Activated T-helper 1 cell treated with Interleukin-2 at 50 U/mL for 16 hours (primary cell): ENCODE results near the gene GPR15.

Source experiments
- DNase-seq: peaks from one replicate; pipeline ENCODE4 v3.0.0-alpha.2; 2020; ENCODE audit warnings: low read depth

GPR15 gene

GRCh38 chr3:98530676-98531075 lies 1.1 kb upstream of the GPR15 start:
- no peak for DNase-seq

GRCh38 chr3:98532275-98532637 lies 478 bp downstream of the GPR15 start:
- DNase-seq = no peak

- DNase-seq = no peak
These were observed 1.2 kb downstream of the GPR15 start for GRCh38 chr3:98532709-98533571.

- no peak for DNase-seq
These were observed 2.4 kb downstream of the GPR15 start for GRCh38 chr3:98534168-98534567.

GRCh38 chr3:98534734-98535133 lies 3.0 kb downstream of the GPR15 start:
- DNase-seq = no peak

- DNase-seq = no peak
These were observed 4.8 kb downstream of the GPR15 start for GRCh38 chr3:98536456-98537017.

GRCh38 chr3:98540346-98540745 lies 8.6 kb downstream of the GPR15 start:
- DNase-seq = no peak

GRCh38 chr3:98541695-98542094 lies 9.9 kb downstream of the GPR15 start:
- no peak for DNase-seq

GRCh38 chr3:98542623-98543022 lies 10.8 kb downstream of the GPR15 start:
- no peak for DNase-seq

GRCh38 chr3:98545940-98546339 lies 14.2 kb downstream of the GPR15 start:
- DNase-seq = no peak

GRCh38 chr3:98548544-98548943 lies 16.8 kb downstream of the GPR15 start:
- no peak for DNase-seq

GRCh38 chr3:98550833-98551232 lies 19.1 kb downstream of the GPR15 start:
- DNase-seq = no peak

GRCh38 chr3:98551236-98551635 lies 19.5 kb downstream of the GPR15 start:
- DNase-seq = no peak

- DNase-seq = no peak
These were observed 20.0 kb downstream of the GPR15 start for GRCh38 chr3:98551754-98552153.

GRCh38 chr3:98552232-98553020 lies 20.6 kb downstream of the GPR15 start:
- DNase-seq = no peak

- no peak for DNase-seq
These were observed 21.3 kb downstream of the GPR15 start for GRCh38 chr3:98553021-98553563.

- DNase-seq = no peak
These were observed 22.0 kb downstream of the GPR15 start for GRCh38 chr3:98553753-98554152.

GRCh38 chr3:98554580-98554979 lies 22.8 kb downstream of the GPR15 start:
- DNase-seq = no peak

- DNase-seq = no peak
These were observed 23.2 kb downstream of the GPR15 start for GRCh38 chr3:98555025-98555379.

- peak; percentile 57 for DNase-seq
These were observed 24.7 kb downstream of the GPR15 start for GRCh38 chr3:98556164-98557130.

GRCh38 chr3:98557324-98558010 lies 25.7 kb downstream of the GPR15 start:
- no peak for DNase-seq
